Measurements from ENCODE around the gene SPNS3. TPM values are rescaled to one million over a fixed set of nuclear protein-coding genes. Genes with fewer than 3 reads are reported as not detected.
A peak's percentile ranks its signal among the peaks of the same experiment; 100 is the strongest.

SPNS3 gene
- total RNA-seq, 4 donors from 2014 or later, result not detected

DNA sequence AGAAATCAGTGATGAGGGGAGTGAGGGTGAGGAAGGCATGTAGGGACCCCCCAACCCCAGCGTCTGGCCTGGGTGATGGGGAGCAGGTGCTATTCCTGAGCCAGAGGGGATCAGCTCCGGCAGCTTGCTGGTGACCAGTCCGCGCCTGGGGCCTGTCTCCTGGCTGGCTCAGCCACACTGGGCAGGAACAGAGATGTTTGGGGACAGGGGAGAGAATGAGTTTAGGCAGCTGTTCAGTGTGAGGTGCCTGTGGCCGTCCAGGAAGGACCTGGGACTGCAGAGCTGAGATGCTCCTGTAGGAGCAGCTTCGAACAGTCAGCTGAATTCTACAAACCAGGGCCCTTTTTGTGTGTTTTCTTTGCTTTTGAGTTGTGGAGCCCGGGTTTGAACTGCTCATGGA is 41.7 kb downstream of the SPNS3 start:
- Histone ChIP-seq H3K9me3 (no peaks in the 10 kb centered on the region), H3K36me3 (no peaks in the 10 kb centered on the region), H3K27me3 (peaks cover 8% of the 10 kb centered on the region), H3K4me3 (no peak overlapping the region), H3K27ac (no peak overlapping the region), H3K4me1 (no peaks in the 10 kb centered on the region)
- TF ChIP-seq POLR2A (IDR thresholded peaks at IDR 0.05) (no peak), POLR2AphosphoS5 (IDR thresholded peaks at IDR 0.05) (no peak), EP300 (IDR thresholded peaks at IDR 0.05) (no peak), CTCF (IDR thresholded peaks at IDR 0.05) (no peak)
- 83 to 100% methylated on average over 1 to 2 of the region's 7 CpGs for whole genome bisulfite sequencing, 2 donors (ENCODE audit: low coverage in 1 of 2)
- ATAC-seq, result no peak

GRCh38 chr17:4476017-4476416 is 42.3 kb downstream of the SPNS3 start:
- no CpG with 5 or more reads among the region's 14 CpGs for WGBS, 2 donors (ENCODE audit: low coverage in 1 of 2)
- no peak for TF ChIP-seq CTCF (IDR thresholded peaks at IDR 0.05)
- no peak for TF ChIP-seq EP300 (IDR thresholded peaks at IDR 0.05)
- TF ChIP-seq POLR2A (IDR thresholded peaks at IDR 0.05), result no peak
- no peak for TF ChIP-seq POLR2AphosphoS5 (IDR thresholded peaks at IDR 0.05)
- Histone ChIP-seq H3K27ac (no peak overlapping the region), H3K27me3 (peaks cover 8% of the 10 kb centered on the region), H3K4me3 (no peak overlapping the region), H3K36me3 (no peaks in the 10 kb centered on the region), H3K9me3 (no peaks in the 10 kb centered on the region), H3K4me1 (no peaks in the 10 kb centered on the region)
- ATAC-seq, result peak; percentile 23

- Histone ChIP-seq H3K27ac (no peak overlapping the region), H3K9me3 (no peaks in the 10 kb centered on the region), H3K27me3 (peaks cover 8% of the 10 kb centered on the region), H3K36me3 (no peaks in the 10 kb centered on the region), H3K4me3 (no peak overlapping the region), H3K4me1 (no peaks in the 10 kb centered on the region)
- 85% methylated on average over 8 of the region's 19 CpGs; no CpG with 5 or more reads in 1 of the 2 donors for WGBS, 2 donors (ENCODE audit: low coverage in 1 of 2)
- peak; percentile 13 for ATAC-seq
- no peak for TF ChIP-seq EP300 (IDR thresholded peaks at IDR 0.05)
- TF ChIP-seq POLR2A (IDR thresholded peaks at IDR 0.05), result no peak
- no peak for TF ChIP-seq POLR2AphosphoS5 (IDR thresholded peaks at IDR 0.05)
- TF ChIP-seq CTCF (IDR thresholded peaks at IDR 0.05), result no peak
These were observed 42.9 kb downstream of the SPNS3 start for GRCh38 chr17:4476511-4477070.

DNA sequence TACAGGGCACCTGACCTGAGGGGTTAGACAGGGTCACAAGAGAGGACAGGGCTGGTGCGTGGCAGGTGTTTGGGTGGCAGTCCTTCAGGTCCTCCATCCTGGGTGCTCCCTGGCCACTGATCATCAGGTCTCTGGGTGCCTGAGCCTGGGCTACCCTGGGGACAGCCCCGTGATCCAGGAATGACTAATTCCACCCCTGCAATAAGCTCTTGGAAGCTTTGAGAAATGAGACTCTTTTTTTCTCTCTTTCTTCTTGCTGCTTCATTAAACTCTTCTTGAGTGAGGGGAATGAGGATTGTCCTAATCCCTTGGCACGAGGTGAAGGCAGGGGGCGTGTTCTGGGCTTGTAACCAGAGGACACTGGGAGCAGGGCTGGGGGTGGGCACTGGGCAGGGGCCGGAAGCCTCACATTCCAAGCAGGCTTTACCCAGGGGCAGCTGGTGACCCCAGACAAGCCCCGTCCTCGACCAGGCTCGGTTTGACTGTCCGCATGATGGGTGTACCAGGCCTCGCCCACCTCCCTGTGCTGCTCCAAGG is 43.6 kb downstream of the SPNS3 start:
- Histone ChIP-seq H3K36me3 (no peaks in the 10 kb centered on the region), H3K4me1 (no peaks in the 10 kb centered on the region), H3K27me3 (peaks cover 8% of the 10 kb centered on the region), H3K4me3 (no peak overlapping the region), H3K9me3 (no peaks in the 10 kb centered on the region), H3K27ac (no peak overlapping the region)
- WGBS, 2 donors (ENCODE audit: low coverage in 1 of 2), result 40 to 87% methylated on average over 2 to 3 of the region's 10 CpGs
- no peak for ATAC-seq
- TF ChIP-seq EP300 (IDR thresholded peaks at IDR 0.05), result no peak
- no peak for TF ChIP-seq CTCF (IDR thresholded peaks at IDR 0.05)
- TF ChIP-seq POLR2A (IDR thresholded peaks at IDR 0.05), result no peak
- no peak for TF ChIP-seq POLR2AphosphoS5 (IDR thresholded peaks at IDR 0.05)

- H3K36me3 ChIP-seq, result no peaks in the 10 kb centered on the region
- WGBS, 2 donors (ENCODE audit: low coverage in 1 of 2), result 80 to 86% methylated on average over 1 to 5 of the region's 11 CpGs
- no peaks in the 10 kb centered on the region for H3K9me3 ChIP-seq
- H3K4me3 ChIP-seq, result no peak overlapping the region
- no peak for ATAC-seq
- no peak overlapping the region for H3K27ac ChIP-seq
- TF ChIP-seq CTCF (IDR thresholded peaks at IDR 0.05), result no peak
- TF ChIP-seq POLR2A (IDR thresholded peaks at IDR 0.05), result no peak
- no peak for TF ChIP-seq EP300 (IDR thresholded peaks at IDR 0.05)
- TF ChIP-seq POLR2AphosphoS5 (IDR thresholded peaks at IDR 0.05), result no peak
- no peaks in the 10 kb centered on the region for H3K4me1 ChIP-seq
- peaks cover 8% of the 10 kb centered on the region for H3K27me3 ChIP-seq
These were observed 44.6 kb downstream of the SPNS3 start for GRCh38 chr17:4478318-4478830.

All from gastroesophageal sphincter (tissue), 4 donors.